SK-N-SH treated with all-trans-retinoic acid at 6 μM for 48 hours (cell line): ENCODE data around the gene ZSWIM5.

Experiments used
- ATAC-seq: fragments of 200-7000 bp; cut with Tn5 transposase; 3 replicates; pipeline ENCODE4 v1.9.1; 2020; ENCODE audit warnings: mild to moderate bottlenecking, moderate library complexity
- ARNTL ChIP-seq: fragments of 450-650 bp; formaldehyde crosslinking; IDR thresholded peaks from 2 replicates; pipeline ENCODE4 v1.5.0; 2020; ENCODE audit warnings: low read depth, mild to moderate bottlenecking, moderate library complexity, borderline replicate concordance
- BACH2 ChIP-seq: fragments of 250-450 bp; sonication (Bioruptor Pico); IDR thresholded peaks from 2 replicates; pipeline ENCODE4 v1.9.0; 2021; ENCODE audit warnings: mild to moderate bottlenecking, borderline replicate concordance
- CSDC2 ChIP-seq: fragments of 250-450 bp; sonication (Bioruptor Pico); IDR thresholded peaks from 2 replicates; pipeline ENCODE4 v1.5.0; 2020; ENCODE audit warnings: mild to moderate bottlenecking, moderate library complexity
- ESRRG ChIP-seq: fragments of 250-450 bp; sonication (Bioruptor Pico); IDR thresholded peaks from 2 replicates; pipeline ENCODE4 v1.6.1; 2021; ENCODE audit warnings: mild to moderate bottlenecking
- GLIS3 ChIP-seq: fragments of 250-450 bp; sonication (Bioruptor Pico); IDR thresholded peaks from 2 replicates; pipeline ENCODE4 v1.5.0; 2020; ENCODE audit warnings: mild to moderate bottlenecking, moderate library complexity
- ISL1 ChIP-seq: fragments of 250-450 bp; sonication (Bioruptor Pico); IDR thresholded peaks from 2 replicates; pipeline ENCODE4 v2.1.2; 2022; ENCODE audit warnings: mild to moderate bottlenecking, moderate library complexity
- OSR1 ChIP-seq: fragments of 250-450 bp; sonication (Bioruptor Pico); IDR thresholded peaks from 2 replicates; pipeline ENCODE4 v1.8.0; 2022; ENCODE audit warnings: moderate library complexity, mild to moderate bottlenecking, inconsistent platforms
- PPARA ChIP-seq: fragments of 250-450 bp; sonication (Bioruptor Pico); IDR thresholded peaks from 2 replicates; pipeline ENCODE4 v1.5.0; 2020; ENCODE audit warnings: mild to moderate bottlenecking, borderline replicate concordance
- RARB ChIP-seq: fragments of 250-450 bp; sonication (Bioruptor Pico); IDR thresholded peaks from 2 replicates; pipeline ENCODE4 v1.8.0; 2021; ENCODE audit warnings: mild to moderate bottlenecking, moderate library complexity
- SNAI2 ChIP-seq: fragments of 250-450 bp; sonication (Bioruptor Pico); IDR thresholded peaks from 2 replicates; pipeline ENCODE4 v1.5.0; 2020; ENCODE audit warnings: mild to moderate bottlenecking, moderate library complexity
- TCF4 ChIP-seq: fragments of 250-450 bp; sonication (Bioruptor Pico); IDR thresholded peaks from 2 replicates; pipeline ENCODE4 v1.8.0; 2021; ENCODE audit warnings: mild to moderate bottlenecking, moderate library complexity, borderline replicate concordance
- TOX ChIP-seq: fragments of 250-450 bp; sonication (Bioruptor Pico); IDR thresholded peaks from 2 replicates; pipeline ENCODE4 v1.8.0; 2021; ENCODE audit warnings: mild to moderate bottlenecking, moderate library complexity, borderline replicate concordance
- ZC3H10 ChIP-seq: fragments of 250-450 bp; sonication (Bioruptor Pico); IDR thresholded peaks from 2 replicates; pipeline ENCODE4 v1.5.1; 2021; ENCODE audit warnings: mild to moderate bottlenecking, moderate library complexity
- ZFP3 ChIP-seq: fragments of 250-450 bp; sonication (Bioruptor Pico); IDR thresholded peaks from 2 replicates; pipeline ENCODE4 v1.5.0; 2020; ENCODE audit warnings: mild to moderate bottlenecking, moderate library complexity
- ZNF565 ChIP-seq: fragments of 450-650 bp; formaldehyde crosslinking; conservative IDR thresholded peaks from 2 replicates; pipeline ENCODE4 v1.5.0; 2020; ENCODE audit warnings: low read depth, mild to moderate bottlenecking, moderate library complexity
- ZNF70 ChIP-seq: fragments of 450-650 bp; formaldehyde crosslinking; IDR thresholded peaks from 2 replicates; pipeline ENCODE4 v1.5.0; 2020; ENCODE audit warnings: mild to moderate bottlenecking, moderate library complexity
- ZNF8 ChIP-seq: fragments of 450-650 bp; formaldehyde crosslinking; IDR thresholded peaks from 2 replicates; pipeline ENCODE4 v1.5.0; 2020; ENCODE audit warnings: mild to moderate bottlenecking, moderate library complexity
- TF ChIP-seq, protein P1 (sequence below): fragments of 250-450 bp; sonication (Bioruptor Pico); IDR thresholded peaks from 2 replicates; pipeline ENCODE4 v1.8.0; 2021; ENCODE audit warnings: low read depth, mild to moderate bottlenecking, moderate library complexity, borderline replicate concordance
- TF ChIP-seq, protein P2 (sequence below): fragments of 250-450 bp; sonication (Bioruptor Pico); IDR thresholded peaks from 2 replicates; pipeline ENCODE4 v1.5.0; 2020; ENCODE audit warnings: mild to moderate bottlenecking, moderate library complexity
- TF ChIP-seq, protein P3 (sequence below): fragments of 250-450 bp; sonication (Bioruptor Pico); IDR thresholded peaks from 2 replicates; pipeline ENCODE4 v1.5.1; 2021; ENCODE audit warnings: mild to moderate bottlenecking, moderate library complexity
- TF ChIP-seq, protein P4 (sequence below): fragments of 250-450 bp; sonication (Bioruptor Pico); IDR thresholded peaks from 2 replicates; pipeline ENCODE4 v1.8.0; 2020; ENCODE audit warnings: mild to moderate bottlenecking, moderate library complexity, borderline replicate concordance
- TF ChIP-seq, protein P5 (sequence below): fragments of 250-450 bp; sonication (Bioruptor Pico); IDR thresholded peaks from 2 replicates; pipeline ENCODE4 v1.5.1; 2020; ENCODE audit warnings: low read depth, mild to moderate bottlenecking, moderate library complexity

Gene ZSWIM5

DNA sequence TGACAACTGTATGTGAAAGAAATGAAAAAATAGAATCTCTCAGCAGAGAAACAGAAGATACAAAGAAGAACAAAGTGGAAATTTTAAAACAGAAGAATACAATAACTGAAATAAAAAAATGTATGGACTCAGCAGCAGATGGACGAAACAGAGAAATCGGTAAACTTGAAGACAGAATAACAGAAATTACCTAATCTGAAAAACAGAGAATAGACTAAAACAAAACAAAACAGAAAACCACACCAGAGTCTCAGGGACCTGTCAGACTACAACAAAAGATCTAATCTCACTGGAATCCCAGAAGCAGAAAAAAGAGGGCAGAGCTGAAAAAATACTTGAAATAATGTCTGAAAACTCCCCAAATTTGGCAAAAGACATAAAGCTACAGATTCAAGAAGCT lies 83.0 kb downstream of the ZSWIM5 start:
- ATAC-seq, result no peak
- TF ChIP-seq SNAI2, result no peak
- TF ChIP-seq, protein P1, sequence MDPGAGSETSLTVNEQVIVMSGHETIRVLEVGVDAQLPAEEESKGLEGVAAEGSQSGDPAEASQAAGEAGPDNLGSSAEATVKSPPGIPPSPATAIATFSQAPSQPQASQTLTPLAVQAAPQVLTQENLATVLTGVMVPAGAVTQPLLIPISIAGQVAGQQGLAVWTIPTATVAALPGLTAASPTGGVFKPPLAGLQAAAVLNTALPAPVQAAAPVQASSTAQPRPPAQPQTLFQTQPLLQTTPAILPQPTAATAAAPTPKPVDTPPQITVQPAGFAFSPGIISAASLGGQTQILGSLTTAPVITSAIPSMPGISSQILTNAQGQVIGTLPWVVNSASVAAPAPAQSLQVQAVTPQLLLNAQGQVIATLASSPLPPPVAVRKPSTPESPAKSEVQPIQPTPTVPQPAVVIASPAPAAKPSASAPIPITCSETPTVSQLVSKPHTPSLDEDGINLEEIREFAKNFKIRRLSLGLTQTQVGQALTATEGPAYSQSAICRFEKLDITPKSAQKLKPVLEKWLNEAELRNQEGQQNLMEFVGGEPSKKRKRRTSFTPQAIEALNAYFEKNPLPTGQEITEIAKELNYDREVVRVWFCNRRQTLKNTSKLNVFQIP (CRISPR knock-in tag), result no peak
- no peak for TF ChIP-seq OSR1
- TF ChIP-seq, protein P2, sequence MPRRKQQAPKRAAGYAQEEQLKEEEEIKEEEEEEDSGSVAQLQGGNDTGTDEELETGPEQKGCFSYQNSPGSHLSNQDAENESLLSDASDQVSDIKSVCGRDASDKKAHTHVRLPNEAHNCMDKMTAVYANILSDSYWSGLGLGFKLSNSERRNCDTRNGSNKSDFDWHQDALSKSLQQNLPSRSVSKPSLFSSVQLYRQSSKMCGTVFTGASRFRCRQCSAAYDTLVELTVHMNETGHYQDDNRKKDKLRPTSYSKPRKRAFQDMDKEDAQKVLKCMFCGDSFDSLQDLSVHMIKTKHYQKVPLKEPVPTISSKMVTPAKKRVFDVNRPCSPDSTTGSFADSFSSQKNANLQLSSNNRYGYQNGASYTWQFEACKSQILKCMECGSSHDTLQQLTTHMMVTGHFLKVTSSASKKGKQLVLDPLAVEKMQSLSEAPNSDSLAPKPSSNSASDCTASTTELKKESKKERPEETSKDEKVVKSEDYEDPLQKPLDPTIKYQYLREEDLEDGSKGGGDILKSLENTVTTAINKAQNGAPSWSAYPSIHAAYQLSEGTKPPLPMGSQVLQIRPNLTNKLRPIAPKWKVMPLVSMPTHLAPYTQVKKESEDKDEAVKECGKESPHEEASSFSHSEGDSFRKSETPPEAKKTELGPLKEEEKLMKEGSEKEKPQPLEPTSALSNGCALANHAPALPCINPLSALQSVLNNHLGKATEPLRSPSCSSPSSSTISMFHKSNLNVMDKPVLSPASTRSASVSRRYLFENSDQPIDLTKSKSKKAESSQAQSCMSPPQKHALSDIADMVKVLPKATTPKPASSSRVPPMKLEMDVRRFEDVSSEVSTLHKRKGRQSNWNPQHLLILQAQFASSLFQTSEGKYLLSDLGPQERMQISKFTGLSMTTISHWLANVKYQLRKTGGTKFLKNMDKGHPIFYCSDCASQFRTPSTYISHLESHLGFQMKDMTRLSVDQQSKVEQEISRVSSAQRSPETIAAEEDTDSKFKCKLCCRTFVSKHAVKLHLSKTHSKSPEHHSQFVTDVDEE (CRISPR knock-in tag), result no peak
- TF ChIP-seq, protein P3, sequence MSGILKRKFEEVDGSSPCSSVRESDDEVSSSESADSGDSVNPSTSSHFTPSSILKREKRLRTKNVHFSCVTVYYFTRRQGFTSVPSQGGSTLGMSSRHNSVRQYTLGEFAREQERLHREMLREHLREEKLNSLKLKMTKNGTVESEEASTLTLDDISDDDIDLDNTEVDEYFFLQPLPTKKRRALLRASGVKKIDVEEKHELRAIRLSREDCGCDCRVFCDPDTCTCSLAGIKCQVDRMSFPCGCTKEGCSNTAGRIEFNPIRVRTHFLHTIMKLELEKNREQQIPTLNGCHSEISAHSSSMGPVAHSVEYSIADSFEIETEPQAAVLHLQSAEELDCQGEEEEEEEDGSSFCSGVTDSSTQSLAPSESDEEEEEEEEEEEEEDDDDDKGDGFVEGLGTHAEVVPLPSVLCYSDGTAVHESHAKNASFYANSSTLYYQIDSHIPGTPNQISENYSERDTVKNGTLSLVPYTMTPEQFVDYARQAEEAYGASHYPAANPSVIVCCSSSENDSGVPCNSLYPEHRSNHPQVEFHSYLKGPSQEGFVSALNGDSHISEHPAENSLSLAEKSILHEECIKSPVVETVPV, result no peak
- TF ChIP-seq ARNTL, result no peak
- TF ChIP-seq, protein P4, sequence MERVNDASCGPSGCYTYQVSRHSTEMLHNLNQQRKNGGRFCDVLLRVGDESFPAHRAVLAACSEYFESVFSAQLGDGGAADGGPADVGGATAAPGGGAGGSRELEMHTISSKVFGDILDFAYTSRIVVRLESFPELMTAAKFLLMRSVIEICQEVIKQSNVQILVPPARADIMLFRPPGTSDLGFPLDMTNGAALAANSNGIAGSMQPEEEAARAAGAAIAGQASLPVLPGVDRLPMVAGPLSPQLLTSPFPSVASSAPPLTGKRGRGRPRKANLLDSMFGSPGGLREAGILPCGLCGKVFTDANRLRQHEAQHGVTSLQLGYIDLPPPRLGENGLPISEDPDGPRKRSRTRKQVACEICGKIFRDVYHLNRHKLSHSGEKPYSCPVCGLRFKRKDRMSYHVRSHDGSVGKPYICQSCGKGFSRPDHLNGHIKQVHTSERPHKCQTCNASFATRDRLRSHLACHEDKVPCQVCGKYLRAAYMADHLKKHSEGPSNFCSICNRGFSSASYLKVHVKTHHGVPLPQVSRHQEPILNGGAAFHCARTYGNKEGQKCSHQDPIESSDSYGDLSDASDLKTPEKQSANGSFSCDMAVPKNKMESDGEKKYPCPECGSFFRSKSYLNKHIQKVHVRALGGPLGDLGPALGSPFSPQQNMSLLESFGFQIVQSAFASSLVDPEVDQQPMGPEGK (CRISPR knock-in tag), result no peak
- TF ChIP-seq, protein P5, sequence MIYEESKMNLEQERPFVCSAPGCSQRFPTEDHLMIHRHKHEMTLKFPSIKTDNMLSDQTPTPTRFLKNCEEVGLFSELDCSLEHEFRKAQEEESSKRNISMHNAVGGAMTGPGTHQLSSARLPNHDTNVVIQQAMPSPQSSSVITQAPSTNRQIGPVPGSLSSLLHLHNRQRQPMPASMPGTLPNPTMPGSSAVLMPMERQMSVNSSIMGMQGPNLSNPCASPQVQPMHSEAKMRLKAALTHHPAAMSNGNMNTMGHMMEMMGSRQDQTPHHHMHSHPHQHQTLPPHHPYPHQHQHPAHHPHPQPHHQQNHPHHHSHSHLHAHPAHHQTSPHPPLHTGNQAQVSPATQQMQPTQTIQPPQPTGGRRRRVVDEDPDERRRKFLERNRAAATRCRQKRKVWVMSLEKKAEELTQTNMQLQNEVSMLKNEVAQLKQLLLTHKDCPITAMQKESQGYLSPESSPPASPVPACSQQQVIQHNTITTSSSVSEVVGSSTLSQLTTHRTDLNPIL (CRISPR knock-in tag), result no peak
- no peak for TF ChIP-seq RARB (CRISPR knock-in tag)
- no peak for TF ChIP-seq CSDC2 (CRISPR knock-in tag)
- no peak for TF ChIP-seq ZFP3 (CRISPR knock-in tag)
- no peak for TF ChIP-seq ZNF70 (CRISPR knock-in tag)

DNA sequence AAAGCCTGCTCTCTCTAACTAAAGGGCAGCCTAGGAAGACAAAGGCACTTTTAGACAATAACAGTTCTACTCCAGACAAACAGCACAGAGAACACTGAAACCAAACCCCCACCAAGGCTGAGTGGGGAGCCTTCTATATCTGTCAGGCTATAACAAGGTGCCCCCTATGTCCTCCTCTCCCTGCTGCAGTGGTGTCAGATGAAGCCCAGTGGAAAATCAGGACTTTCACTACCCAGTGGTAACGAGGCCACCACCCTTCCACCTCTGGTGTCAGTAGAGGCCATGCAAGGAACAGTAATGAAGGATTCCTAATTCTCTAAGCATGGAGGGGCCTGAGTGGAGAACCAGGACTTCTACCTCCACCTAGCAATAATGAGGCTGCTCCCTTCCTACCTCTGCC lies 83.7 kb downstream of the ZSWIM5 start:
- TF ChIP-seq ISL1 (CRISPR knock-in tag) (no peak), SNAI2 (no peak), GLIS3 (CRISPR knock-in tag) (no peak), TOX (no peak), ZC3H10 (CRISPR knock-in tag) (no peak), ZNF8 (CRISPR knock-in tag) (no peak), ESRRG (CRISPR knock-in tag) (no peak), RARB (CRISPR knock-in tag) (no peak), ZFP3 (CRISPR knock-in tag) (no peak), TCF4 (CRISPR knock-in tag) (no peak), PPARA (CRISPR knock-in tag) (no peak), ZNF70 (CRISPR knock-in tag) (no peak), ARNTL (no peak), ZNF565 (CRISPR knock-in tag) (no peak), BACH2 (CRISPR knock-in tag) (no peak)
- TF ChIP-seq, protein P5 (CRISPR knock-in tag), result no peak
- TF ChIP-seq, protein P2 (CRISPR knock-in tag), result no peak
- ATAC-seq, result no peak
